Left lobe of liver (tissue), 2 donors: ENCODE measurements around the gene FGL2. TPM values are rescaled to one million over a fixed set of nuclear protein-coding genes. Genes with fewer than 3 reads are reported as not detected.
"Not testable (repeated sequence)": the region's sequence is repeated elsewhere in the genome, so short reads cannot be mapped to it uniquely, and the experiment has no call there.

Experiments
- ATAC-seq: fragments of 200-7000 bp; cut with Tn5 transposase; one replicate; pipeline ENCODE4 v1.9.1; 2020; ENCODE audit warnings: mild to moderate bottlenecking, moderate library complexity
- DNase-seq: peaks from one replicate; pipeline ENCODE4 v3.0.0-alpha.2; 2020; ENCODE audit warnings: low spot score
- total RNA-seq: library from RNA; stranded (reverse); gene quantifications from one replicate; pipeline ENCODE4 v1.2.1, GENCODE V29; 2021
- donor health status: DM: no; HTN: no; CAD: no; lungs with moderate emphysema.
- donor health status: DM: no; HTN: yes; CAD: no.

FGL2 gene, protein sequence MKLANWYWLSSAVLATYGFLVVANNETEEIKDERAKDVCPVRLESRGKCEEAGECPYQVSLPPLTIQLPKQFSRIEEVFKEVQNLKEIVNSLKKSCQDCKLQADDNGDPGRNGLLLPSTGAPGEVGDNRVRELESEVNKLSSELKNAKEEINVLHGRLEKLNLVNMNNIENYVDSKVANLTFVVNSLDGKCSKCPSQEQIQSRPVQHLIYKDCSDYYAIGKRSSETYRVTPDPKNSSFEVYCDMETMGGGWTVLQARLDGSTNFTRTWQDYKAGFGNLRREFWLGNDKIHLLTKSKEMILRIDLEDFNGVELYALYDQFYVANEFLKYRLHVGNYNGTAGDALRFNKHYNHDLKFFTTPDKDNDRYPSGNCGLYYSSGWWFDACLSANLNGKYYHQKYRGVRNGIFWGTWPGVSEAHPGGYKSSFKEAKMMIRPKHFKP
- total RNA-seq, result 6.1 TPM

DNA sequence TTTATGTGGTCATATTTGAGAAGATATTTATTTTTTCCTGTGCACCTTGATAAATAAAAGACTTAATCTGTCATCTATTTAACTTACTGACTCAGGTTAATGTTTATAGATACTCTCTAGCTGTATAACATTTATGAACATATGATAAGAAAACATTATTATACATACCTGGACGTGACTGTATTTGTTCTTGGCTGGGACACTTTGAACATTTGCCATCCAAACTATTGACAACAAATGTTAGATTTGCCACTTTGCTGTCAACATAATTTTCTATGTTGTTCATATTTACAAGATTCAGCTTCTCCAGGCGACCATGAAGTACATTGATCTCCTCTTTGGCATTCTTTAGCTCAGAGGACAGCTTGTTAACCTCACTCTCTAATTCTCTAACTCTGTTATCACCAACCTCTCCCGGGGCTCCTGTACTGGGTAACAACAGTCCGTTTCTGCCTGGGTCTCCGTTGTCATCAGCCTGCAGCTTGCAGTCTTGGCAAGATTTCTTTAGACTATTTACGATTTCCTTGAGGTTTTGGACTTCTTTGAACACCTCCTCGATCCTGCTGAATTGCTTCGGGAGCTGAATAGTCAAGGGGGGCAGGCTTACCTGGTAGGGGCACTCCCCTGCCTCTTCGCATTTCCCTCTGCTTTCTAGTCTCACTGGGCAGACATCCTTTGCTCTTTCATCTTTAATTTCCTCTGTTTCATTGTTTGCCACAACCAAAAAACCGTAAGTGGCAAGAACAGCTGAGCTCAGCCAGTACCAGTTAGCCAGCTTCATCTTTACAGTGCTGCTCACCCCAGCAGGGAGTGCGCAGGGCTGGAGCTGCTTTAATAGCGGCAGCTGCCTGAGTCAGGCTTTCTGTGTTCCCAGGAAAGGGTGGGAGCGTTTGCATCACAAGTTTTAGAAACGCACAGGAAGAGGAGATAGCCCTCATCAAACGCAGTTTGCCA lies at the start of gene FGL2:
Gene FGL2, minus strand, starts transcription at position 807 of the 954 bp plus-strand sequence. Its CDS starts 26 bp downstream, at position 781.
- ATAC-seq (peak; percentile 58), DNase-seq (no peak)

DNA sequence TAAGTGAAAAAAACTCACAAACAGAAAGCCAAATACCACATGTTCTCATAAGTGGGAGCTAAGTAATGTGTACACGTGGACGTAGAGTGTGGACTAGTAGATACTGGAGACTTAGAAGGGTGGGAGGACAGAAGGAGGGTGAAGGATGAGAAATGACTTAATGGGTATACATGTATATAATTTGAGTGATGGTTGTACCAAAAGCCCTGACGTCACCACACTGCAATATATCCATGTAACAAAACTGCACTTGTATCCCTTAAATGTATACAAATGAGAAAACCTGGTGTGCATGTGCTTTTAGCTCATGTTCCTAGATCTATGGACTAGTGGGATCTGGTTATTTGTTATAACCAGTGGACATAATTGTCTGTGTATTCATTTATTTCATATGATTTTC lies 48.5 kb upstream of the FGL2 start:
- DNase-seq, result no peak

DNA sequence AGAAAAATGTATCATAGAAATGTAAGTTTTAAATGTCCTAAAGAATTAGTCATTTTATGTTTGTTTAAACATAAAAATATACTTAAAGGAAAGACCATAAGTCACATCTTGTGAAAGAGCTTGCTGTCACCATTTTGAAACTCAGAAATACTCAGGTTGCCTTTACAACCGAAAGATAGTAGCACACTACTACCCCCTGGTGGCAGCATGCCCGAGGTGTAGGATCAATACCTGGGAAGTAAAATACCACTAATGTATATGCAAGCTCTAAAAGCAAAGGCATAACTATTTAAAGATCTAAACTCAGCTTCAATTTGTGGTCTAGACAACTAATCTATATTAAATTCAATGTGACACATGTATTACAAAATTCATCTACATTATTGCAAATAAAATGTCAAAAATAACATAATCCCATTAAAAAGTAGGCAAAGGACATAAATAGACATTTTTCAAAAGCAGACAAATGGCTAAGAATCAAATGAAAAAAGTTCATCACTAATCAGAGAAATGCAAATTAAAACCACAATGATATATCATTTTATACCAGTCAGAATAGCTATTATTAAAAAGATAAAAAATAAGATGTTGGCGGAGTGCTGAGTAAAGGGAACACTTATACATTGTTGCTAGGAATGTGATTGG lies 47.7 kb upstream of the FGL2 start:
- DNase-seq (peak; percentile 82), ATAC-seq (peak; percentile 73)

More for the DNA sequence above, 48.5 kb upstream of the FGL2 start:
- no peak for ATAC-seq

DNA sequence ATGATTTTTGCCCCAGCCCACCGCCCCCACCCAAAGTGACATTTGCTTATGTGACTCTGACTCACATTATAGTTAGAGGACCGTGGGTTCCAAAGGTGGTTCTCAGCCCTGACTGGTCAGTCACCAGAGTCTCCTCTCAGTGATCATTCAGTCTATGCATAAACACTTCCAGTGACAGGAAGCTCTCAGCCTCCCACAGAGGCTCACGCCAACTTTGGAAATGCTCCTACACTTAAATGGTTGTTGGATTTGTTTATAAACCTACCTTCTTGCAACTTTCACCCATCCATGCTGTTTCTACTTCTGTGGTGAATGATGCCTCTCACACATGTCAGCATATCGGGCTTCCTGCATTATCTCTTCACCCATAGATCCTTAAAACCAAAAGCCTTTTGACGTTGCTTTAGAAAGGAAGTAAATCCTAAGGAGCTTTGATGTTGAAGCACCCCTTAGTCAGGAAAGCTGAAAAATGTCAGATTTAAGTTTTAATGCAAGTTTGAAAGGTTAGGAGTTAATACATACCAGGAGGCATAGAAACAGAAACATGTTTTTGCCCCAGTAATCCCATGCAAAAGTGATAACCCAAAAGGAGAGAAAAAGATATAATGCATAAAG lies 46.5 kb upstream of the FGL2 start:
- no peak for ATAC-seq
- DNase-seq, result no peak

DNA sequence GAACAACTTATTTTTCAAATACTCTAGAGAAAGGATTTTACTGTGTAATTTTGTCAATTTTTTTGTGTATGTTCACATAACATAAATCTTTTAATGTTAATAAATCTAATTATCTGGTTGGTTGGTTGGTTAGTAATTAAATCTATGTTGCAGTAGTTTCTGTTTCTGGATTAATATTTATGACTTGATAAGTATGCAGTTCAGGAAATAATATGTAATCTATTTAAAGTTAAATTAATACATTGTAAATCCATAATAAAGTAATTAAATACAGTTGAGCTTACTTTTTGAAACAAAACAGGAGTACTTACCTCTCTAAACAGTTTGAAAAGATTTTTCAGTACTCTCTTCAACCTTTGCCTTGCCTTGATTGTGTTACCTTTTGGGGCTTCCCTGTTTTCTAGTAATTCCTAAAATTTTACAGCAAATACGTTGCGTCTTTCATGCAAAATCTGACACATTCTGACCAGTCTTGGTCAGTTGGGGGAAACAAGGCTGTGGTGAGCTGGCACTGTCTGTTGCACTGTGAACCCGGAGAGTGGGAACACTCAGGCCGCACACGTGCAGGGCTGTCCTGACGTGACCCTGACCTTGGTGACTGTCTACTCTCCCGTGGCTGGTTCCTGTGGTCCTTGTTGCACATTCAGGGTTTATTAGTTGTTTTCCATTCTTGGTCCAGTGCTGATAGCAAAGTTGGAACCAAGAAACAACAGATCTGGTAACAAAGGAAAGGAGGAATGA lies 45.6 kb upstream of the FGL2 start:
- ATAC-seq, result peak; percentile 95
- peak; percentile 84 for DNase-seq

DNA sequence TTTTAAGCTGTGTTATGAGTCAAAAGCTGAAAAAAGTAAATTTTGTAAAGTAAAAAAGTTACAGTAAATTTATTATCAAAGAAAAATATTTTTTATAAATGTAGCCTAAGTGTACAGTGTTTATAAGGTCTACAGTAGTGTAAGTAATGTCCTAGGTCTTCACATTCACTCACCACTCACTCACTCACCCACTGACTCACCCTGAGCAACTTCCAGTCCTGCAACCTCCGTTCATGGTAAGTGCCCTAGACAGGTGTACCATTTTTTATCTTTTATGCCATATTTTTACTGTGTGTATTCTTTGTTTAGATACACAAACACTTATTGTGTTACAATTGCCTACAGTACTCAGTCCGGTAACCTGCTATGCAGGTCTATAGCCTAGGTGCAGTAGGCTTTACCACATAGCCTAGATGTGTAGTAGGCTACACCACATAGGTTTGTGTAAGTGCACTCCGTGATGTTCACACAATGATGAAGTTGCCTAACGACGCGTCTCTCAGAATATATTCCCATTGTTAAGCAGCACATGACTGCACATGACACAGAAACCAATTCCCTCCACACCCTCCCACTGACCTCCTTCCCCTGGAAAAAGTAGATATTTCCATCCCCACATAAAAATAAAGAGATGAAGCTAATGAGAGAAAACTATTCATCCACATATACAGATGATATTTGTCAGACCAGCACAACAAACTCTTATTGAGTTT lies 44.8 kb upstream of the FGL2 start:
- DNase-seq, result no peak
- ATAC-seq, result peak; percentile 37

DNA sequence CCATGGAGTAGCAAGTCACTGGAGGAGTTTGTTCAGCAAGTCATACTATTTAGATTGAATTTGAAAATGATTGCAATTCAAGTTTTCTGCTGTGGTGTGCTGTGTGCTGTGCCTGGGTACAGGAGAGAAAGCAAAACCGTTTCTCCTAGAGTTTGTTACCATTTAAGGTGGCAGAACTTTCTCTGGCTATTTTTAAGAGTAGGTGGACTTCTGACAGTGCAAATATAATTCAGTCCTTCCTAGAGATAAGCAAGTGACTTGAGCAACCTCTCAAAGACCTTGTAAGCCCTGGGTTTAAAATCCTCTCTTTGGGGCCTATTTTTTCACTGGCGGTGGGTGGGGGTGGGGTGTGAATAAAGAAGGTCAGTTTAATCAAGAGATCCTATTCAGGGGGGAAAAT lies 42.9 kb upstream of the FGL2 start:
- no peak for DNase-seq
- no peak for ATAC-seq

DNA sequence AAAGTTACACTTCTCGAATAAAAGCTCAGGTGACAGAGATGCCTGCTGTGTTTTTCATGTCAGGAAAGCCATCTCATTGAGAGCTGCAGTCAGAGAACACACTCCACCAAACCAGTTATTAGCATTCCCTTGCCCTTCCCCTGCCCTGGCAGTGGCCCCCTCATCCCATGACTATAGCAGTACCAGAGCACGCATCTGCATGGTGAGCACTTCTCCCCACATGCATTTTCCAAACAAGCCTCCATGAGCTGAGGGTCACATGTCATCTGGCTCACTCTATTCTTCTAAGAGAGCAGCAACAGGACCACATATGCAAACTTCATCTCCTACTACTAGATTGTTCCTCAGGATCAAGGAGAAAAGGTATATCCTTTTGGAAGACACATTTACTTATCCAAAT lies 42.4 kb upstream of the FGL2 start:
- DNase-seq (no peak), ATAC-seq (peak; percentile 5)

DNA sequence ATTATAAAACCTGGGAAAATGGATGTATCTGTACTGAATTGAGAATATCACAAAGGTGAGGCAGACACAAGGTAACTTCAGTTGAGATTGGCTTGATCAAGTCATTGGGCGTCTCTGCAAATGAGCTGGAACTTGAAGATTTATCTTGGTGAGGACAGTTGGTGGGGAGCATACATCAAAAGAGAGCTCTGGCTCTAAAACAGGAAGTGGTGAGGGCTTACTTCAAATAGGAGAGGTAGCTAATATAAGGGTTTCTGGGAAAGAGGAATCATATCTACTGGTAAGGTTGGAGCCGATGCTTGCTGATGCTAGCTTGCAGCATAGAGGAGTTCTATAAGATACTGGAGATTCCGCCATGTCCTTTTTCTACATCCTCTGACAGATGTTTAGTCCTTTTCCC lies 39.9 kb upstream of the FGL2 start:
- no peak for DNase-seq
- no peak for ATAC-seq

DNA sequence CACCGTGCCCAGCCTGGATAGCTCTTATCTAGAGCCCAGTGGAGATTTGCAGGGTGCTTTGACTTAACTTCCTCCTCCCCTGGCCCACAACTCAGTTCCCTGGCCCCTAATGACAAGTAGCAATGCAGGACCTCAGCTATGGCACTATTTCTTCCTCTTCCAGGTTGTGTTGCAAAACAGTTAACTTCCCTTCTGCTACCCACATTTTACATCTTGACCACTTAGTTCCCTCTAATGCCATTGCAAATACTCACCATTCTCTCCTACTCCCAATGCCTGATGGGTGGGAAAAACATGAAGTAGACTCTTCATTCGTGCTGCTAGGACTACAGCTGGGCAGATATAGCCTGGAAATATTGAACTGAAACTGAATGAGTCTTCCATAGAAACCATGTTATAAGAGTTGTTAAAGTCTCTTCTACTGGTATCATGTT lies 39.1 kb upstream of the FGL2 start:
- DNase-seq, result no peak

DNA sequence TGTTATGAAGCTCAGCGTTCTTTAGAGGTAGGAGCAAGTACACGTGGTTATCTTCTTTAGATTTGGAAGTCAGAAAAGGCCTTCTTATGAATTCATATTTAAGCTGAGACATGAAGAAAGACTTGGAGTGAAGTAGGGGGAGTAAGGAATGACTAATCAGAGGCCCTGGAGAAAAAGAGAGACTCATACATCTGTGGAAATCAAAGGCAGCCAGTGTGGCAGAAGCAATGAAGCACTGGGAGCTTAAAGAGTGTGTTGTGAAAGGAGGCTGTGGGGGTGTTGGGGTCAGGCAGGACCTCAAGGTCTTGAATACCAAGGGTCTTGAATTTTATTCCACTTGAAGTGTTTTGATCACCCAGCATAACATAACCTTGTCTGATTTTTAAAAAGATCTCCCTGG lies 35.7 kb upstream of the FGL2 start:
- DNase-seq, result no peak

More for the DNA sequence above, 39.1 kb upstream of the FGL2 start:
- ATAC-seq, result peak; percentile 52

DNA sequence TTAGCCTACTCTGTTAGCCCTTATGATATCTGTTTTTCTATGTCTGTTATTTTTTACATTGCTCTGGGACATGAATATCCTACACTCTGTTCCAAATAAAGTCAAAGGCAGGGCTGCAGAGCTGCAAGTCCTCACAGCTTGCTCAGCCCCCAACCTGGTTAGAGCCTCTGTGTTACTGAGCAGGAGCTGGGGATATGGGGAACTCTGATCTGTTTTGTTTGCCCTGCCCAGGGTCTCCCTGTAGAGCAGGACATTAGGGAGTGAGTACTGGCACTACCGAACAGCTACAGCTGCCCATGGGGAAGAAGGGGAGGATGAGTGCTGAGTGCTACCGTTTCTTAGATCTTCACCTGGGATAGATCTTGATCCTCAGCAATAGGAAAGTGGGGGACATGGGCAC lies 32.8 kb upstream of the FGL2 start:
- ATAC-seq, result no peak
- DNase-seq, result no peak

More for the DNA sequence above, 35.7 kb upstream of the FGL2 start:
- no peak for ATAC-seq

DNA sequence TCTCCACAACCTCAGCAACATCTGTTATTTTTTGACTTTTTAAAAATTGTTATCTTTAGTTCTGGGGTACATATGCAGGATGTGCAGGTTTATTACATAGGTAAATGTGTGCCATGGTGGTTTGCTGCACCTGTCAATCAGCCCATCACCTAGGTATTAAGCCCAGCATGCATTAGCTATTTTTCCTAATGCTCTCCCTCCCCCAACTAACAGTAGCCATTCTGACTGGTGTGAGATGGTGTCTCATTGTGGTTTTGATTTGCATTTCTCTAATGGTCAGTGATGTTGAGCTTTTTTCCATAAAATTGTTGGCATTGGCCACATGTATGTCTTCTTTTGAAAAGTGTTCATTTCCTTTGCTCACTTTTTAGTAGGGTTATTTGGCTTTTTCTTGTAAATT lies 29.2 kb upstream of the FGL2 start:
- DNase-seq, ATAC-seq: not testable (repeated sequence)

DNA sequence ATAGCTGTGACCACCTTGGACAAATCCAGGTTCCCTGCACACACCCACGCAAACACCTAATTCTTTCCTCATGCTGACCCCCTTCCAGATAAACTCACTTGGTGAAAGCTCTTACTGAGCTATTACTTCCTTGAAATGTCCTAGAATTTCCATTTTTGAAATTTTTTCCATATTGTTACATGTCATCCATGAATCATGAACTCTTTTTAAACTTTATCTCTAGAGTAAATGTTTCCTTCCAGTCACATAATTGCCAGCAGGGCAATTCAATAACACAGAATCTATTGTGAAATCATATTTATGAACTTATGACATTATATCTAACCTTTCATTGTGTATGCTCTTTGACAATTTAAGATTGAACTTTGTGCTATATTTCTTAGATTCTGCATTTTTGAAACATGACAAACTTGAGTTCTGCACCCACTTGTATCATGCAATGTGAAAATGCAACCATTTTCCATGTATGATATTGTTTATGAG lies 26.8 kb upstream of the FGL2 start:
- DNase-seq, result no peak
- no peak for ATAC-seq

DNA sequence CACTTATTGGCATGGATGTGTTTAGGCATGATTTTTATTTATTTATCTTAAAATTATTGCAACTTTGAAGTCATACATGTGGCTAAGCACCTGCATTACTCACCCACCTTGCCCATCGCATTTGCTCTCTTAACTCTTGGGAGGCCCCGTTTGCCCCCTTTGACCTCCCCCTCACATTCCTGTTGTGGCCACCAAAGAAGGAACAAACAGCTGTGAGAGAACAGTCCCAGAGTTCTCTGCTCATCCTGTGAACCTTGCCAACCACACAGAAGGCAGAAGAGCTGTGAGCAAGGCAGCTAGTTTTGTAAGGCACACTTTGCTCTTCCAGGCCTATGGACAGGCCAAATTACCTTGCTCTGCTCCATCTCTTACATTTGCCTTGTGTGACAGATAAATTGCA lies 23.6 kb upstream of the FGL2 start:
- DNase-seq (no peak), ATAC-seq (no peak)

DNA sequence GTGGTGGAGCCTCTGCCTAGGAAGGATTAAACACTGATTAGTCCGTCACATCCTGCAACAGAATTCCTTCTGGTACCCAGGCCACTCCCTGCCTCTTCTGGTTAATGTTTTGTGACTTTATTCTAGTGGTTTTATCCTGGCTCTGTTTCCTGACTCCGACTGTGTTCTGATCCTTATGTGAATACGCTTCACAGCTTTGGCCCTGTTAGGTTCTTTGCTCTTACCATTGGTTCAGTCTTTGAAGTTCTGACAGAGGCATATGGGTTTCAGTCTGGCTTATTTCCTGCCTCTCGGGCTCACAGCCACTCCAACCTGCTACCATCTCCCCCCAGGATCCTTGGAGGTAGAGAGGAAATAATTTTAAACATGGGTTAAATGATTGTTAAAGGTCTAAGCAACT lies 23.2 kb upstream of the FGL2 start:
- ATAC-seq, result no peak

DNA sequence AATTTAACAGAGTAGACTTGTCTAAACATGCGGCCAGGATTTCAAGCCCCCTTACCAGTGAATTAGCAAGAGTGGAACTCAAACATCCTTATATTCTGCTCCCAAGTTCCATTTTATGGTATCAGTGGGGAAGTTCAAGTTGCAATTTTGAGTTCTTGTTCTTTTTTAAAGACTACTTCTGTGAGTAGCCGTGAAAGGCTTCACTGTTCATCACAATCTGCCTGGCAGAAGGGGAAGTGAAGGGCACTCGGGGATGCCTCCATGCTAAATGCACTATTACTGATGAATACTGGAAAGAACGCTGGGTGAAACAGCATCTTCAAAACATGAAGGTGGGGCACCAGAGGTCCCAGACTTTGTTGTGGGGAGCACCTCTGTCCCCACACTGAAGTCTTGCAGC lies 22.4 kb upstream of the FGL2 start:
- DNase-seq (no peak), ATAC-seq (peak; percentile 26)

More for the DNA sequence above, 23.2 kb upstream of the FGL2 start:
- no peak for DNase-seq

DNA sequence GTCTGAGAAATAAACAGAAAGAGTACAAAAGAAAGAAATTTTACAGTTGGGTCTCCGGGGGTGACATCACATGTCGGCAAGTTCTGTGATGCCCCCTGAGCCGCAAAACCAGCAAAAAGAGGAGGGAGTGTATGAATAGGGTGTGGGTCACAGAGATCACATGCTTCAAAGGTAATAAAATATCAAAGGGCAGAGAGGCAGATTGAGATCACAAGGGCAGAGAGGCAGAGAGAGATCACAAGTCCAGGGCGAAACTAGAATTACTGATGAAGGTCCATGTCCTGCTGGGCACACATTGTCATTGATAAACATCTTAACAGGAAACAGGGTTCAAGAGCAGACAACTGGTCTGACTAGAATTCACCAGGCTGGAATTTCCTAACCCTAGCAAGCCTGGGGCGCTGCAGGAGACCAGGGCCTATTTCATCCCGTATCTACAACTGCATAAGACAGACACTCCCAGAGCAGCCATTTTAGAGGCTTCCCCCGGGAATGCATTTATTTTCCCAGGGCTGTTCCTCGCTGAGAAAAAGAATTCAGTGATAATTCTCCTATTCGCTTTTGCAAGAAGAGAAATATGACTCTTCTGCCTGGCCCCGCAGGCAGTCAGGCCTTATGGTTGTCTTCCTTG lies 20.2 kb upstream of the FGL2 start:
- not testable (repeated sequence) for ATAC-seq, DNase-seq
